Measurements from ENCODE around the gene WFS1.

Gene WFS1

GRCh38 chr4:6319530-6320150 lies 50.0 kb downstream of the WFS1 start:
- no peak overlapping the region for H3K27ac ChIP-seq
- DNase-seq, result no peak
- no peaks in the 10 kb centered on the region for H3K27me3 ChIP-seq (replicated peaks)
- H3K4me3 ChIP-seq (ENCODE audit: low read depth, low read length), result no peak overlapping the region
- no peaks in the 10 kb centered on the region for H3K36me3 ChIP-seq (replicated peaks)
- no peak for TF ChIP-seq CTCF (IDR thresholded peaks at IDR 0.05; ENCODE audit: low read depth, low read length, missing control alignments)
- in situ Hi-C loops (cut with HindIII; ENCODE audit: low pct_ligation_motif_present, low sequenced_read_pairs), result no loop called here

- in situ Hi-C loops (cut with HindIII; ENCODE audit: low pct_ligation_motif_present, low sequenced_read_pairs), result no loop called here
Measured at GRCh38 chr4:6320663-6321062, 51.0 kb downstream of the WFS1 start.

GRCh38 chr4:6321361-6321760 lies 51.7 kb downstream of the WFS1 start:
- TF ChIP-seq CTCF (IDR thresholded peaks at IDR 0.05; ENCODE audit: low read depth, low read length, missing control alignments), result no peak
- in situ Hi-C loops (cut with HindIII; ENCODE audit: low pct_ligation_motif_present, low sequenced_read_pairs), result no loop called here
- H3K4me3 ChIP-seq (ENCODE audit: low read depth, low read length), result no peak overlapping the region
- no peak for DNase-seq
- H3K27ac ChIP-seq, result no peak overlapping the region
- no peaks in the 10 kb centered on the region for H3K36me3 ChIP-seq (replicated peaks)
- no peaks in the 10 kb centered on the region for H3K27me3 ChIP-seq (replicated peaks)

More at GRCh38 chr4:6320663-6321062, 51.0 kb downstream of the WFS1 start:
- Histone ChIP-seq H3K27ac (no peak overlapping the region), H3K36me3 (replicated peaks) (no peaks in the 10 kb centered on the region), H3K27me3 (replicated peaks) (no peaks in the 10 kb centered on the region), H3K4me3 (ENCODE audit: low read depth, low read length) (no peak overlapping the region)
- DNase-seq, result no peak
- TF ChIP-seq CTCF (IDR thresholded peaks at IDR 0.05; ENCODE audit: low read depth, low read length, missing control alignments), result no peak

- H3K27me3 ChIP-seq (replicated peaks), result no peaks in the 10 kb centered on the region
- no peaks in the 10 kb centered on the region for H3K36me3 ChIP-seq (replicated peaks)
- TF ChIP-seq CTCF (IDR thresholded peaks at IDR 0.05; ENCODE audit: low read depth, low read length, missing control alignments), result no peak
- H3K4me3 ChIP-seq (ENCODE audit: low read depth, low read length), result no peak overlapping the region
- in situ Hi-C loops (cut with HindIII; ENCODE audit: low pct_ligation_motif_present, low sequenced_read_pairs), result no loop called here
- no peak overlapping the region for H3K27ac ChIP-seq
- no peak for DNase-seq
Measured at GRCh38 chr4:6322067-6322760, 52.6 kb downstream of the WFS1 start.

- H3K36me3 ChIP-seq (replicated peaks), result no peaks in the 10 kb centered on the region
- no peak overlapping the region for H3K4me3 ChIP-seq (ENCODE audit: low read depth, low read length)
- H3K27me3 ChIP-seq (replicated peaks), result no peaks in the 10 kb centered on the region
- DNase-seq, result no peak
- no peak for TF ChIP-seq CTCF (IDR thresholded peaks at IDR 0.05; ENCODE audit: low read depth, low read length, missing control alignments)
- no peak overlapping the region for H3K27ac ChIP-seq
- in situ Hi-C loops (cut with HindIII; ENCODE audit: low pct_ligation_motif_present, low sequenced_read_pairs), result no loop called here
Measured at GRCh38 chr4:6322761-6323566, 53.3 kb downstream of the WFS1 start.

Data from brain microvascular endothelial cell (primary cell).